HEK293T (cell line): Measurements from ENCODE around the gene DDIT3.

Experiments
- CTCF ChIA-PET: fragments of 350-600 bp; formaldehyde crosslinking; extraction: SDS; loops from one replicate; lab custom pipeline; 2021; ENCODE audit warnings: antibody characterized with exemption, inconsistent platforms; lab: Yijun Ruan, JAX
- POLR2A ChIA-PET: fragments of 350-600 bp; formaldehyde crosslinking; extraction: SDS; loops from one replicate; lab custom pipeline; 2020; ENCODE audit warnings: antibody characterized with exemption, inconsistent platforms; lab: Yijun Ruan, JAX
- DNase-seq: peaks from one replicate; pipeline ENCODE4 v3.0.0; 2012; ENCODE audit warnings: mixed read lengths; ENCODE audit errors: extremely low spot score
- ARNT ChIP-seq: fragments of 450-650 bp; IDR thresholded peaks from 2 replicates; pipeline ENCODE4 v1.6.1; 2017; ENCODE audit warnings: mild to moderate bottlenecking
- BHLHE40 ChIP-seq: fragments of 450-650 bp; IDR thresholded peaks from 2 replicates; pipeline ENCODE4 v1.6.1; 2016; ENCODE audit warnings: mild to moderate bottlenecking, moderate library complexity, borderline replicate concordance
- CTBP1 ChIP-seq: fragments of 450-650 bp; IDR thresholded peaks from 2 replicates; pipeline ENCODE4 v1.6.1; 2016; ENCODE audit warnings: borderline replicate concordance
- ELF4 ChIP-seq: fragments of 450-650 bp; IDR thresholded peaks from 2 replicates; pipeline ENCODE4 v1.6.1; 2017; ENCODE audit warnings: antibody characterized with exemption
- FOXA1 ChIP-seq: fragments of 450-650 bp; IDR thresholded peaks from 2 replicates; pipeline ENCODE4 v1.6.1; 2016; ENCODE audit warnings: mild to moderate bottlenecking
- FOXK2 ChIP-seq: fragments of 450-650 bp; IDR thresholded peaks from 2 replicates; pipeline ENCODE4 v1.6.1; 2016; ENCODE audit warnings: mild to moderate bottlenecking
- FOXM1 ChIP-seq: fragments of 450-650 bp; IDR thresholded peaks from 2 replicates; pipeline ENCODE4 v1.6.1; 2017; ENCODE audit warnings: mild to moderate bottlenecking, borderline replicate concordance
- HDGF ChIP-seq: fragments of 450-650 bp; IDR thresholded peaks from 2 replicates; pipeline ENCODE4 v1.6.1; 2017; ENCODE audit warnings: antibody characterized with exemption, borderline replicate concordance
- L3MBTL2 ChIP-seq: fragments of 450-650 bp; conservative IDR thresholded peaks from 2 replicates; pipeline ENCODE4 v1.6.1; 2016; ENCODE audit warnings: mild to moderate bottlenecking
- LEF1 ChIP-seq: fragments of 450-650 bp; IDR thresholded peaks from 2 replicates; pipeline ENCODE4 v1.6.1; 2017; ENCODE audit warnings: mild to moderate bottlenecking, borderline replicate concordance
- NFRKB ChIP-seq: fragments of 450-650 bp; IDR thresholded peaks from 2 replicates; pipeline ENCODE4 v1.6.1; 2016; ENCODE audit warnings: mild to moderate bottlenecking, moderate library complexity
- SP1 ChIP-seq: fragments of 450-650 bp; IDR thresholded peaks from 2 replicates; pipeline ENCODE4 v1.6.1; 2017
- SUZ12 ChIP-seq: fragments of 450-650 bp; IDR thresholded peaks from 2 replicates; pipeline ENCODE4 v1.6.1; 2016; ENCODE audit warnings: mild to moderate bottlenecking
- TARDBP ChIP-seq: fragments of 450-650 bp; IDR thresholded peaks from 2 replicates; pipeline ENCODE4 v1.6.1; 2016
- ZNF384 ChIP-seq: fragments of 450-650 bp; IDR thresholded peaks from 2 replicates; pipeline ENCODE4 v1.6.1; 2016
- TF ChIP-seq, protein P1 (sequence below): fragments of 450-650 bp; IDR thresholded peaks from 2 replicates; pipeline ENCODE4 v1.6.1; 2016

The DDIT3 gene

DNA sequence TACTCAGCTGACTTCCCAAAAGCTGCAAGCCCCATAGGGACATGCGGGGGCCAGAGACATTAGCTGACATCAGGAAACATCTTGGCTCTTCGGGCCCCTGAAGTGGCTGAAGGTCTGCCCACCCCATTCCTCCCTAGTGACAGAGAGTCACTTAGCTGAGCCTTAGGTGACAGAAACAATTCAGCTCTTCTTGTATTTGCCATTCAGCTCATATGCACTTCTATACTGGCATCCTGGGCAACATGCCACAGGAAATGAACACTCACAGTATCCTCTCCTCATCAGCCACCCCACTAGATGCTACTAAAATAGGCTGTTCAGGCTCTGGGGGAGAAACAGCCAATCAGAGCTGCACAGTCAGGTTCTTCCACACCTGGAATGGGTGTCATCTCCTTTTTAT lies 23.3 kb upstream of the DDIT3 start:
- POLR2A ChIA-PET = interaction anchor here (0.9 to 1.6 kb wide), 2 partner anchors 23 to 24 kb away, joined by 3 to 4 read pairs; partner anchors contain the start of gene DDIT3
- CTCF ChIA-PET = no interaction called here
- DNase-seq = no peak
- TF ChIP-seq SUZ12 = no peak
- TF ChIP-seq, protein P1, sequence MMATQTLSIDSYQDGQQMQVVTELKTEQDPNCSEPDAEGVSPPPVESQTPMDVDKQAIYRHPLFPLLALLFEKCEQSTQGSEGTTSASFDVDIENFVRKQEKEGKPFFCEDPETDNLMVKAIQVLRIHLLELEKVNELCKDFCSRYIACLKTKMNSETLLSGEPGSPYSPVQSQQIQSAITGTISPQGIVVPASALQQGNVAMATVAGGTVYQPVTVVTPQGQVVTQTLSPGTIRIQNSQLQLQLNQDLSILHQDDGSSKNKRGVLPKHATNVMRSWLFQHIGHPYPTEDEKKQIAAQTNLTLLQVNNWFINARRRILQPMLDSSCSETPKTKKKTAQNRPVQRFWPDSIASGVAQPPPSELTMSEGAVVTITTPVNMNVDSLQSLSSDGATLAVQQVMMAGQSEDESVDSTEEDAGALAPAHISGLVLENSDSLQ = no peak
- TF ChIP-seq NFRKB = no peak
- no peak for TF ChIP-seq SP1
- TF ChIP-seq LEF1 = no peak
- TF ChIP-seq BHLHE40 = no peak
- no peak for TF ChIP-seq TARDBP
- TF ChIP-seq FOXM1 = no peak
- no peak for TF ChIP-seq ZNF384
- TF ChIP-seq HDGF = no peak
- TF ChIP-seq FOXA1 = no peak
- TF ChIP-seq FOXK2 = no peak
- no peak for TF ChIP-seq L3MBTL2
- TF ChIP-seq ARNT = no peak
- no peak for TF ChIP-seq ELF4

- DNase-seq = no peak
- ChIA-PET POLR2A (interaction anchor here (1.6 kb wide), 1 partner anchor 9 kb away, joined by 4 read pairs; no protein-coding TSS in a partner anchor), CTCF (no interaction called here)
- no peak for TF ChIP-seq ELF4
Observed at GRCh38 chr12:57541717-57542116, 21.4 kb upstream of the DDIT3 start.

DNA sequence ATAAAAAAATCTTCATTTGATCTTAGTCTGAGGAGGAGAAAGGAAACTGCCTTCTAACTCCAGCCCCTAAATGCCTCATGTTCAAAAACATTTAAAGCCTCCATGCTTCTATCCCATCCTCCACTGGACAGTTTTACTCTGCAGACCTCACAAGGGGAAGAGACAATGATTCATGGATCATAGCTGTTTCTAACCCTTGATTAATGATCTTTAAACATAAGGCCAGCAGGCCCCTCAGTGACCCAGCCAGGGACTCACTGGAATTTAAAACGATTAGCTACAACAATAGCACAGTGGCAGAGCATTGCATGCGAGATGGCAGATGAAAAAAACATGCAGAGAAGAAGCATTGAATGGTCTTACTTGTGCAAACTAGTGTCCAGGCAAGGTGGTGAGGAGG lies 20.7 kb upstream of the DDIT3 start:
- TF ChIP-seq NFRKB (no peak), ZNF384 (no peak), SUZ12 (no peak), LEF1 (no peak)
- CTCF ChIA-PET = no interaction called here
- POLR2A ChIA-PET = interaction anchor here (1.6 kb wide), 1 partner anchor 8 kb away, joined by 4 read pairs; no protein-coding TSS in a partner anchor
- no peak for DNase-seq

DNA sequence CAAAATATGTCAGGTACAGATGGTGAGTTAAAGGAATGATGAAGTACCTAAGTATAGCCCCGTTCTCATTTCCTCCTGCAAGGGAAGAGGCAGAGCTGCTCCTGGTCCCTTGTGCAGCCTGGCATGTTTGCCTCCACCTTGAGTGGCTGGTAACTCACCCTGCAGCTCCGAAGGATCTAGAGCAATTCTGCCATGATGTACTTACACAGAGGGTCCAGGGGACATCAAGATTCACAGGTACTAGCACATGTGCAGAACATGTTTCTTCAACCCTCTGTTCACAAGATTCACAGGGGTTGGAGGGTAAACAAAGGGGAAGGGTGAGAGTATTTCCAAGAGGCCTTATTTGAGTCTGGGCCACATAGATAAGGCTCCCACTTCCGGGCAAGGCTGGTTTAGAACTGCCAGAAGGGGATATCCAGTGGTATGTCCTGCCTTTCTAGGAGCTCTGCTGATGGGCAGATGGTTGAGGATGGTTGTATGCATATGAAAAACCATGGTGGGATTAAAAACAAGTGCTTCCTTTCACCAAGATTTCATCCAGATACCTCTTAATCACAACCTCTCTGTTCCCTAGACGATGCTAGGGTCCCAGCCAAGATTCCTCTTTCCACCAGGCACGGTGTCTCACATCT lies 18.9 kb upstream of the DDIT3 start:
- CTCF ChIA-PET = interaction anchor here (0.6 kb wide), 1 partner anchor 35 kb away, joined by 3 read pairs; no protein-coding TSS in a partner anchor
- no peak for DNase-seq
- POLR2A ChIA-PET = interaction anchor here (0.9 to 3.4 kb wide), 2 partner anchors 16 to 19 kb away, joined by 3 to 12 read pairs; partner anchors contain the start of gene DDIT3
- TF ChIP-seq NFRKB (no peak), FOXK2 (no peak), L3MBTL2 (no peak), LEF1 (no peak)

GRCh38 chr12:57536597-57536942 lies 16.3 kb upstream of the DDIT3 start:
- CTCF ChIA-PET = no interaction called here
- DNase-seq = no peak
- TF ChIP-seq FOXM1 = no peak
- TF ChIP-seq ARNT = no peak
- TF ChIP-seq FOXK2 = no peak
- TF ChIP-seq LEF1 = no peak
- TF ChIP-seq SUZ12 = no peak
- TF ChIP-seq L3MBTL2 = no peak
- TF ChIP-seq CTBP1 = no peak
- TF ChIP-seq HDGF = no peak
- no peak for TF ChIP-seq NFRKB
- TF ChIP-seq, protein P1 = no peak
- TF ChIP-seq ZNF384 = no peak
- no peak for TF ChIP-seq TARDBP
- no peak for TF ChIP-seq ELF4
- TF ChIP-seq SP1 = no peak
- POLR2A ChIA-PET = interaction anchor here (0.9 to 3.4 kb wide), 2 partner anchors 11 to 13 kb away, joined by 3 to 12 read pairs; no protein-coding TSS in a partner anchor

GRCh38 chr12:57535764-57536596 lies 15.7 kb upstream of the DDIT3 start:
- CTCF ChIA-PET = no interaction called here
- TF ChIP-seq, protein P1 = no peak
- TF ChIP-seq NFRKB (no peak), SP1 (no peak), CTBP1 (no peak), TARDBP (no peak)
- no peak for DNase-seq
- POLR2A ChIA-PET = interaction anchor here (0.9 kb wide), 1 partner anchor 11 kb away, joined by 3 read pairs; no protein-coding TSS in a partner anchor
